Stimulated activated CD4-positive, alpha-beta T cell treated with anti-CD3 and anti-CD28 coated beads, Interleukin-12 subunit alpha, Interleukin-12 subunit beta, amount 100 ng/mL, for 4 hours (primary cell): ENCODE measurements around the gene ATP7B.
A peak's percentile ranks its signal among the peaks of the same experiment; 100 is the strongest.
"Not testable (repeated sequence)": the region's sequence is repeated elsewhere in the genome, so short reads cannot be mapped to it uniquely, and the experiment has no call there.

ENCODE experiments used
- DNase-seq: peaks from one replicate; pipeline ENCODE4 v3.0.0-alpha.2; 2020

Gene ATP7B

GRCh38 chr13:51919531-51919930 lies 91.7 kb downstream of the ATP7B start:
- DNase-seq, result no peak

- DNase-seq, result no peak
Observed at GRCh38 chr13:51916962-51917361, 94.3 kb downstream of the ATP7B start.

GRCh38 chr13:51916051-51916818 lies 95.0 kb downstream of the ATP7B start:
- no peak for DNase-seq

GRCh38 chr13:51914137-51914493 lies 97.1 kb downstream of the ATP7B start:
- DNase-seq, result no peak

- DNase-seq, result no peak
Observed at GRCh38 chr13:51913421-51914136, 97.7 kb downstream of the ATP7B start.

- no peak for DNase-seq
Observed at GRCh38 chr13:51912511-51913225, 98.6 kb downstream of the ATP7B start.

- DNase-seq, result no peak
Observed at GRCh38 chr13:51912091-51912490, 99.2 kb downstream of the ATP7B start.

- DNase-seq, result no peak
Observed at GRCh38 chr13:51910508-51910907, 100.7 kb downstream of the ATP7B start.

- DNase-seq, result not testable (repeated sequence)
Observed at GRCh38 chr13:51909265-51909664, 102.0 kb downstream of the ATP7B start.

GRCh38 chr13:51907040-51907732 lies 104.1 kb downstream of the ATP7B start:
- no peak for DNase-seq

- no peak for DNase-seq
Observed at GRCh38 chr13:51906581-51906980, 104.7 kb downstream of the ATP7B start.

GRCh38 chr13:51905787-51906186 lies 105.5 kb downstream of the ATP7B start:
- DNase-seq, result no peak

GRCh38 chr13:51902776-51903175 lies 108.5 kb downstream of the ATP7B start:
- DNase-seq, result no peak

- no peak for DNase-seq
Observed at GRCh38 chr13:51900471-51900870, 110.8 kb downstream of the ATP7B start.

- DNase-seq, result peak; percentile 34
Observed at GRCh38 chr13:51895906-51896888, 115.1 kb downstream of the ATP7B start.

- DNase-seq, result no peak
Observed at GRCh38 chr13:51894239-51894638, 117.0 kb downstream of the ATP7B start.

GRCh38 chr13:51892657-51893056 lies 118.6 kb downstream of the ATP7B start:
- DNase-seq, result no peak

GRCh38 chr13:51887468-51887867 lies 123.8 kb downstream of the ATP7B start:
- no peak for DNase-seq

GRCh38 chr13:51885651-51886050 lies 125.6 kb downstream of the ATP7B start:
- no peak for DNase-seq

- no peak for DNase-seq
Observed at GRCh38 chr13:51883226-51883600, 128.0 kb downstream of the ATP7B start.
